ENCODE data around the gene MBLAC1.
A peak's percentile ranks its signal among the peaks of the same experiment; 100 is the strongest.

Gene MBLAC1

GRCh38 chr7:100126931-100127865 lies at the start of gene MBLAC1:
Gene MBLAC1, plus strand, starts transcription at chr7:100126967. Its CDS starts 429 bp downstream, at chr7:100127396.
- DNase-seq, result peak; percentile 81

- no peak for DNase-seq
These were observed 49.6 kb upstream of the MBLAC1 start for GRCh38 chr7:100077205-100077604.

- no peak for DNase-seq
These were observed 47.7 kb upstream of the MBLAC1 start for GRCh38 chr7:100079024-100079560.

DNA sequence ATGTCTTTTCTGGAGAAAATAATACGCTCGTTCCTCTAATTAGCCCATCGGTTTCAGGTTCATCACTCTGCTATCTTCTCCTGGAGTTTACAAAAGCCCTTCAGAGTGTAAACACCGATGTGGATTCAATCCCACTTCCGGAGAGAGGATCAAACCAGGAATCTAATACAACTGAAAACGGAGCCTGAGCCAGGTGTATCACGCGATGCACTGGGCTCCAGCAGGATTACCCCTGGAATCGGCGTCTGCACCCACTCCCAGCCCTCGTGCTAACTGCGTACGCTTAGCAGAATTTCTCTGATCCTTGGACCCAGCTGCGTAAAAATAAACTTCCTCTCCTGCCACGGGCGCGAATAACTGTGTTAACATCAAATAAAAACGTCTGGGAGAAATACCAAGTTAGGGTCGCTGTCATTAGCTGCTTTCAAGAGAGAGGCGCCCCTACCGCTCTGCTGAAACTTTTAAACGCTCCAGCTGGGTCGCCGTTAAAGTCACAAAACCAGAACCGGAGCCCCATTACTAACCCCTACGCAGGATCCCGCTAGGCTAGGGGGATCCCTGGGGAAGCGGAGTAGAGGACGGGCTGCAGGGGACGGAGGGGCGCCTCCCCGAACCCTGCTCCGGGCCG lies 45.7 kb upstream of the MBLAC1 start:
- DNase-seq, result no peak

- peak; percentile 98 for DNase-seq
These were observed 45.1 kb upstream of the MBLAC1 start, which contains the start of gene ZNF3 for GRCh38 chr7:100081535-100082102. Gene ZNF3, minus strand, starts transcription at chr7:100081723. Its CDS starts 4,366 bp downstream, at chr7:100077357.

GRCh38 chr7:100082978-100083377 lies 43.8 kb upstream of the MBLAC1 start:
- DNase-seq, result no peak

- DNase-seq, result no peak
These were observed 41.3 kb upstream of the MBLAC1 start for GRCh38 chr7:100085515-100085914.

DNA sequence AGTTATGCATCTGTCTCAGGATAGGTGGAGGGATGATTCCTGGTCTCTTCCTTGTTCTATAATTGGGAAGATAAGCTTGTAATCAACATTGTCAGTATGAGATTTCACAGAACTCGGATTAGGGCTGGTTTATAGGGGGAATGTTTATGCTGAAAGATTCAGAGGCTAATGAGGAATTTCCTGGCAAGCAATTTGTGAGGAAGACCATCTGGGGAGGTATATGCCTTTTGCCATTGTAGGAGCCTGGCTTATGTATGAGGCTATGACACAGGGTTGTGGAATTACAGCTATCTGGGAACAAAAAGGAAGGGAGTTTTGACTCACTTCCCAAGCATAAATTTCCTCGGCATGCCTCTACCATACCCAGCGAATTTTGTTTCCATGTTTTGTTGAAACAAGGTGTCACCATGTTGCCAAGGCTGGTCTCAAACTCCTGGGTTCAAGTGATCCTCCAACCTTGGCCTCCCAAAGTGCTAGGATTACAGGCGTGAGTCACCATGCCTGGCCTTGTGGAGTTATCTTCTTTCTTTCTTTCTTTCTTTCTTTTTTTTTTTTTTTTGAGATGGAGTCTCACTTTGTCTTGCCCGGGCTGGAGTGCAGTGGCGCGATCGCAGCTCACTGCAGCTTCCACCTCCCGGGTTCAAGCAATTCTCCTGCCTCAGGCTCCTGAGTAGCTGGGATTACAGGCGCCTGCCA lies 39.6 kb upstream of the MBLAC1 start:
- peak; percentile 80 for DNase-seq

GRCh38 chr7:100088095-100088620 lies 38.6 kb upstream of the MBLAC1 start:
- DNase-seq, result no peak

- no peak for DNase-seq
These were observed 37.9 kb upstream of the MBLAC1 start, which contains the start of gene COPS6 for GRCh38 chr7:100088621-100089457. Gene COPS6, plus strand, starts transcription at chr7:100088969. Its CDS starts 22 bp downstream, at chr7:100088991.

GRCh38 chr7:100089458-100090196 lies 37.1 kb upstream of the MBLAC1 start:
- no peak for DNase-seq

DNA sequence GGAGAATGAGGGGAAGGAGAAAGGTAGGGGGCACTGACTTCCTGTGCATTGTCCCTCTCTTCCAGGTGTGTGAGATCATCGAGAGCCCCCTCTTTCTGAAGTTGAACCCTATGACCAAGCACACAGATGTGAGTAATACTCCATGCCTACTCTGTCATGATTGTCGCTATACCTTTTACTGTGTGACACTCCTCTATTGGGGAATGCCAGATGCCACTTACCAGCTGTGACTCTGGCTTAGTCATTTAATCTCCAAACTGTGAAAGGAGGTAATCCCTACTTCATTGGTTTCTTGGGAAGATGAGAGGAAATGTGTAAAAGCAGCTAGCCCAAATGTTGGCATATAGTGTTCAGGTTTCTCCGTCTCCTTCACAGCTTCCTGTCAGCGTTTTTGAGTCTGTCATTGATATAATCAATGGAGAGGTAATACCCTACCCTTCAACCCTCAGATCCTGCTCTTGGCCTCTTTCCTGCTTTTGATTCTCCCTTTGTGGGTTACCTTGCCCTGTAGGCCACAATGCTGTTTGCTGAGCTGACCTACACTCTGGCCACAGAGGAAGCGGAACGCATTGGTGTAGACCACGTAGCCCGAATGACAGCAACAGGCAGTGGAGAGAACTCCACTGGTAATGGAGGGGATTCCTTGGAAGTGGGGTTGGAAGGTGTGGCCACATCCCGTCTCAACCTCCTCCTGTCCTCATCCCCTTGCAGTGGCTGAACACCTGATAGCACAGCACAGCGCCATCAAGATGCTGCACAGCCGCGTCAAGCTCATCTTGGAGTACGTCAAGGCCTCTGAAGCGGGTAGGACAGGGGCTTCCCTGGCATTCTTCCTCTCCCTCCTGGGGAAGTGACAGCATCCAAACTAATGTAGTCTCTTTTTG lies 36.0 kb upstream of the MBLAC1 start:
- no peak for DNase-seq

- DNase-seq, result no peak
These were observed 35.2 kb upstream of the MBLAC1 start for GRCh38 chr7:100091411-100092181.

DNA sequence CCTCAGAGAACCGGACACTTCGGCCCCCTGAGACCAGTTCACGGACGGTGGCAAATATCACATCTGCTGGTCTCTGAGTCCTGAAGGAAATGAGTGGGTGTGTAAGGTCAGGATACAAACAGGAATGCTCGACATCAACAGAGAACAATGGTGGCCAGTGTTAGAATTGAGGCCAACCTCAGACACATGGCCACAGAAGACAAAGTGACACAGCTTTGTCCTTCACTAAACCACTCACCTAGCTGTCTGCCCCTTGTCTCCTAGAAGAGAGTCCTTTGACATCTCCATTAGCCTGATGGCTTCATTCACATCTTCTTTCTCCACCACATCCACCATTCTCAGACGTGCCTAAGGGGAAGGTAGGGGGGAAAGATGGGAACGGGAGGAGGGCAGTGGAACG lies 33.7 kb upstream of the MBLAC1 start:
- DNase-seq, result no peak

GRCh38 chr7:100093498-100093897 lies 33.3 kb upstream of the MBLAC1 start:
- no peak for DNase-seq

DNA sequence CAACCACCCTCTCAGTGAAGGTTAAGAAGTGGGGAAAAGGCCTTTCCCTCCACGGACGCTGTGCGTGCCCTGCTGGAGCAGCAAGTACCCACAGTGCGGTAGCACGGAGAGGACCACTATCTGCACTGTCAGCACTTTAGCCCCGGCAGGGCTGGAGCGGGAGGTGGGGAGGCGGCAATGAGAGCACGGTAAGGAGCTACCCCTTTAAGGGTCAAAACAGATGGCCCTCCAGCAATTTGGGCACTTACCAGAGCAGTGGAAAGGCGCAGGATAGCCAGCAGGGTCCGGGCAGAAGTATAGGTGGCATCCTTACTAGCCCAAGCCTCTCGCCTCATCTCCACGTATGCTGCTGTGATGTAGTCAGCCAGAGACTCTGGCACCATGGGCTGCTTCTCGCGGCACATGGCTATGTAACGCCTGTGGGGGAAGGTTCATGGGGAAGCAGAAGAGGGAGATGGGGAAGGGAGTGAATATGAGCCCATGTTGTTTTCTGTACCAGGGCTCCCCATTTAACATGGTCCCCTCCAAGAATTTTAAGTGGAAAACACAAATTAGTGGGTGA lies 32.8 kb upstream of the MBLAC1 start:
- DNase-seq, result no peak

DNA sequence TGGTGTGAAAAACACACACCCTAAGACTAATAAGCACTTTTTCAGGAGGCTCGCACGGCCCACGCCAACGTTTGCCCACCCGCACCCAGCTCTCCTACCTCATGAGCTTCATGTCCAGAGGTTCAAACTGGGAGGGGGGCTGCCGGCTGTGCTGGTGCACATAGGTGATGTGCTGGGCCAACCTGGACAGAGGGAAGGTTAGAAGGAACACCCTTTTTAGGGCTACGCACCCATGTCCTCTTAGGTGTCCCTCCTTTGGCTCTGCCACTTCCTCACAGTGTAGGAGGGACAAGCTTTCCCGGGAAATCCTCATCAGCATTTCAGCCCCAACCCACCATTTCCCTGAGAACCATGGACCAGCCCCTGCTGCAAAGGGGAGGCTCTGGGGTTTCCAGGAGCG lies 31.5 kb upstream of the MBLAC1 start:
- no peak for DNase-seq

GRCh38 chr7:100095704-100096103 lies 31.1 kb upstream of the MBLAC1 start:
- DNase-seq, result no peak

All from amniotic stem cell (primary cell).